Panc1 (cell line): Measurements from ENCODE around the gene HMGCLL1. TPM values are rescaled to one million over a fixed set of nuclear protein-coding genes. Genes with fewer than 3 reads are reported as not detected.

Experiments
- ATAC-seq: fragments of 200-7000 bp; cut with Tn5 transposase; 2 replicates; pipeline ENCODE4 v1.9.1; 2020; ENCODE audit warnings: mild to moderate bottlenecking, moderate library complexity
- BruUV-seq: library from RNA; stranded (reverse); fragments of 400-500 nt; replicated peaks from 2 replicates; lab custom pipeline; 2021; lab: Mats Ljungman, UMichigan
- CTCF ChIA-PET: fragments of 300-600 bp; sonication (Branson Sonifier 250); formaldehyde crosslinking; loops from one replicate; lab custom pipeline; 2022; ENCODE audit warnings: antibody characterized with exemption; lab: Charles Lee
- POLR2A ChIA-PET: fragments of 300-600 bp; sonication (Branson Sonifier 250); formaldehyde crosslinking; loops from one replicate; lab custom pipeline; 2022; ENCODE audit warnings: antibody characterized with exemption; lab: Charles Lee
- DNase-seq: peaks from one replicate; pipeline ENCODE4 v3.0.0-alpha.2; 2010; ENCODE audit warnings: low read depth, low spot score
- H3K27ac ChIP-seq: 2 replicates; pipeline ENCODE4 v1.5.1; 2011; ENCODE audit warnings: mild to moderate bottlenecking, low read length, inconsistent platforms
- H3K27me3 ChIP-seq: fragments of 200-500 bp; sonication (Bioruptor generic); 2 replicates; pipeline ENCODE4 v1.6.0; 2014; ENCODE audit warnings: low read length, inconsistent platforms; ENCODE audit not compliant: control insufficient read depth, insufficient read depth
- H3K36me3 ChIP-seq: fragments of 200-500 bp; sonication (Bioruptor generic); 2 replicates; pipeline ENCODE4 v1.5.1; 2014; ENCODE audit warnings: inconsistent platforms, mild to moderate bottlenecking, low read length, moderate library complexity; ENCODE audit not compliant: control insufficient read depth, insufficient read depth
- H3K4me1 ChIP-seq: 2 replicates; pipeline ENCODE4 v1.5.1; 2011; ENCODE audit warnings: inconsistent platforms, mild to moderate bottlenecking, low read length, moderate library complexity; ENCODE audit not compliant: control insufficient read depth, insufficient read depth
- H3K4me3 ChIP-seq, 2 experiments: 2 replicates each; pipeline ENCODE4 v1.5.1; 2011 to 2012; ENCODE audit warnings: low read depth in 2 of 2, low read length in 2 of 2, mild to moderate bottlenecking in 2 of 2, inconsistent platforms in 1 of 2, moderate library complexity in 1 of 2
- H3K9me3 ChIP-seq: fragments of 200-500 bp; sonication (Bioruptor generic); 2 replicates; pipeline ENCODE4 v1.5.1; 2014; ENCODE audit warnings: low read depth, mild to moderate bottlenecking, inconsistent platforms, low read length, moderate library complexity; ENCODE audit not compliant: control insufficient read depth, insufficient read depth
- POLR2AphosphoS5 ChIP-seq: IDR thresholded peaks from 2 replicates; pipeline ENCODE4 v1.6.1; 2012; ENCODE audit warnings: mild to moderate bottlenecking, low read depth, low read length, moderate library complexity
- SIN3A ChIP-seq: IDR thresholded peaks from 2 replicates; pipeline ENCODE4 v1.6.1; 2012; ENCODE audit warnings: low read depth, mild to moderate bottlenecking, low read length, moderate library complexity, borderline replicate concordance; ENCODE audit not compliant: insufficient read depth
- TCF7L2 ChIP-seq: IDR thresholded peaks from 2 replicates; pipeline ENCODE4 v1.6.1; 2011; ENCODE audit warnings: mild to moderate bottlenecking, low read depth, low read length, inconsistent platforms
- in situ Hi-C: cut with HindIII; loops from 2 replicates; pipeline ENCODE4 v1.10.0; 2016; ENCODE audit warnings: low sequenced_read_pairs, low pct_unique_long_range_greater_than_20kb
- intact Hi-C: fragments of 100-400 bp; cut with micrococcal nuclease; formaldehyde crosslinking; loops from one replicate; pipeline ENCODE4 v1.10.0; 2022; ENCODE audit not compliant: unreplicated experiment
- total RNA-seq: library from RNA; stranded (reverse); gene quantifications from one replicate; pipeline ENCODE4 v1.2.1, GENCODE V29; 2021; ENCODE audit not compliant: unreplicated experiment
- TF ChIP-seq, protein P1 (sequence below), 2 experiments: IDR thresholded peaks; 2 replicates each; pipeline ENCODE4 v1.6.1; 2011 to 2012; ENCODE audit warnings: low read depth in 2 of 2, control low read depth in 1 of 2, low read length in 1 of 2, mild to moderate bottlenecking in 1 of 2, moderate library complexity in 1 of 2; ENCODE audit not compliant: insufficient read depth in 1 of 2
- TF ChIP-seq, protein P2 (sequence below): fragments of 450-650 bp; IDR thresholded peaks from 2 replicates; pipeline ENCODE4 v1.5.1; 2017; ENCODE audit warnings: mild to moderate bottlenecking

HMGCLL1 gene
- total RNA-seq, 1 experiment from 2014 or later = not detected

DNA sequence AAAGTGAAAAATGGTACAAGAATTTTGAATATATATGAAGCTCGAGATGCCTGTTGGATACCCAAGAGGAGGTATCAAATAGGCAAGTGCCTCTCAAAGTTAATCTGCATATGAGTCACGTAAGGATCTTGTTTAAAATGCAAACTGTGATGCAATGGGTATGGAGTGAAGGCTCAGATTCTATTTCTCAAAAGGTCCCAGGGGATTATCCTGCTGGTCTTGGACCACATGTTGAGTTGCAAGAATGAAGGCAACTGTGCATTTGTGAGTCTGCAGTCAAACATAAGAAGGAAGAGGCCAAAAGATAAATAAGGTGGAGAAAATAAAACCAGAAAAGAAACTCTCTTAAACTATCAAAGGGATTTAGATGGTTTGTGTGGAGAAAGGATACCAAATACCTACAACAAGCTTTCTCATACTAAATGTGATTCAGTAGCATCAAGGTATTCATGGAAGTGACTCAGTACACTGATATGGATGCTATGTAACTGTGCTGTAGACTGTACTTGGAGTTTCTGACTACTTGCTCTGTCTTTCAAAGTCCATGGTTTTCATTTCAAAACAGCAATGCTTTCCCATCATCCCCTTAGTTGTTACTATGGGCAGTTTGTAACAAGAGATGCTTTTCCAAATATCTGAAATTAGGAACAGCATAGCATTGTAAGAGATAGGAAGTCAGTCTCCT is 145.4 kb downstream of the HMGCLL1 start:
- BruUV-seq = no TSS peak
- ATAC-seq (no peak), DNase-seq (no peak)
- no peak overlapping the region for H3K4me3 ChIP-seq
- no peak overlapping the region for H3K27ac ChIP-seq
- in situ Hi-C loops (no loop called here), intact Hi-C loops (no loop called here)
- ChIA-PET POLR2A (no interaction called here), CTCF (no interaction called here)
- H3K27me3 ChIP-seq = no peaks in the 10 kb centered on the region
- H3K4me1 ChIP-seq = no peaks in the 10 kb centered on the region
- no peaks in the 10 kb centered on the region for H3K9me3 ChIP-seq
- no peaks in the 10 kb centered on the region for H3K36me3 ChIP-seq
- TF ChIP-seq POLR2AphosphoS5 = no peak
- TF ChIP-seq, protein P1, sequence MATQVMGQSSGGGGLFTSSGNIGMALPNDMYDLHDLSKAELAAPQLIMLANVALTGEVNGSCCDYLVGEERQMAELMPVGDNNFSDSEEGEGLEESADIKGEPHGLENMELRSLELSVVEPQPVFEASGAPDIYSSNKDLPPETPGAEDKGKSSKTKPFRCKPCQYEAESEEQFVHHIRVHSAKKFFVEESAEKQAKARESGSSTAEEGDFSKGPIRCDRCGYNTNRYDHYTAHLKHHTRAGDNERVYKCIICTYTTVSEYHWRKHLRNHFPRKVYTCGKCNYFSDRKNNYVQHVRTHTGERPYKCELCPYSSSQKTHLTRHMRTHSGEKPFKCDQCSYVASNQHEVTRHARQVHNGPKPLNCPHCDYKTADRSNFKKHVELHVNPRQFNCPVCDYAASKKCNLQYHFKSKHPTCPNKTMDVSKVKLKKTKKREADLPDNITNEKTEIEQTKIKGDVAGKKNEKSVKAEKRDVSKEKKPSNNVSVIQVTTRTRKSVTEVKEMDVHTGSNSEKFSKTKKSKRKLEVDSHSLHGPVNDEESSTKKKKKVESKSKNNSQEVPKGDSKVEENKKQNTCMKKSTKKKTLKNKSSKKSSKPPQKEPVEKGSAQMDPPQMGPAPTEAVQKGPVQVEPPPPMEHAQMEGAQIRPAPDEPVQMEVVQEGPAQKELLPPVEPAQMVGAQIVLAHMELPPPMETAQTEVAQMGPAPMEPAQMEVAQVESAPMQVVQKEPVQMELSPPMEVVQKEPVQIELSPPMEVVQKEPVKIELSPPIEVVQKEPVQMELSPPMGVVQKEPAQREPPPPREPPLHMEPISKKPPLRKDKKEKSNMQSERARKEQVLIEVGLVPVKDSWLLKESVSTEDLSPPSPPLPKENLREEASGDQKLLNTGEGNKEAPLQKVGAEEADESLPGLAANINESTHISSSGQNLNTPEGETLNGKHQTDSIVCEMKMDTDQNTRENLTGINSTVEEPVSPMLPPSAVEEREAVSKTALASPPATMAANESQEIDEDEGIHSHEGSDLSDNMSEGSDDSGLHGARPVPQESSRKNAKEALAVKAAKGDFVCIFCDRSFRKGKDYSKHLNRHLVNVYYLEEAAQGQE (IDR thresholded peaks at IDR 0.05; ENCODE audit: insufficient read depth in 1 of 2, low read depth in 2 of 2, low read length in 1 of 2) = no peak
- TF ChIP-seq TCF7L2 = no peak
- no peak for TF ChIP-seq SIN3A
- TF ChIP-seq, protein P2, sequence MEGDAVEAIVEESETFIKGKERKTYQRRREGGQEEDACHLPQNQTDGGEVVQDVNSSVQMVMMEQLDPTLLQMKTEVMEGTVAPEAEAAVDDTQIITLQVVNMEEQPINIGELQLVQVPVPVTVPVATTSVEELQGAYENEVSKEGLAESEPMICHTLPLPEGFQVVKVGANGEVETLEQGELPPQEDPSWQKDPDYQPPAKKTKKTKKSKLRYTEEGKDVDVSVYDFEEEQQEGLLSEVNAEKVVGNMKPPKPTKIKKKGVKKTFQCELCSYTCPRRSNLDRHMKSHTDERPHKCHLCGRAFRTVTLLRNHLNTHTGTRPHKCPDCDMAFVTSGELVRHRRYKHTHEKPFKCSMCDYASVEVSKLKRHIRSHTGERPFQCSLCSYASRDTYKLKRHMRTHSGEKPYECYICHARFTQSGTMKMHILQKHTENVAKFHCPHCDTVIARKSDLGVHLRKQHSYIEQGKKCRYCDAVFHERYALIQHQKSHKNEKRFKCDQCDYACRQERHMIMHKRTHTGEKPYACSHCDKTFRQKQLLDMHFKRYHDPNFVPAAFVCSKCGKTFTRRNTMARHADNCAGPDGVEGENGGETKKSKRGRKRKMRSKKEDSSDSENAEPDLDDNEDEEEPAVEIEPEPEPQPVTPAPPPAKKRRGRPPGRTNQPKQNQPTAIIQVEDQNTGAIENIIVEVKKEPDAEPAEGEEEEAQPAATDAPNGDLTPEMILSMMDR = no peak

DNA sequence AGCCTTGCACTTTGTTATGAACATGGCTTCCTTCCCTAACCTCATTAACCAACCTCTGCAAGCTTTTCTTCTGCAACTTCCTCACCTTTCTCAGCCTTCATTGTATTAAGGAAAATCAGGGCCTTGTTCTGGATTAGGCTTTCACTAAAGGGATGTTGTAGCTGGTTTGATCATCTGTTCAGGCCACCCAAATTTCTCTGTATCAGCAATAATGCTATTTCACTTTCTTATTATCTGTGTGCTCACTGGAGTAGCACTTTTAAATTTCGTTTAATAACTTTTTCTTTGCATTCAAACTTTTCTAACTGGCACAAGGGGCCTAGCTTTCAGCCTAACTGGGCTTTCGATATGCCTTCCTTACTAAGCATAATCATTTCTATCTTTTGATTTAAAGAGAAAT is 155.1 kb downstream of the HMGCLL1 start:
- in situ Hi-C loops (no loop called here), intact Hi-C loops (no loop called here)
- Histone ChIP-seq H3K27ac (no peak overlapping the region), H3K9me3 (no peaks in the 10 kb centered on the region), H3K36me3 (no peaks in the 10 kb centered on the region), H3K27me3 (no peaks in the 10 kb centered on the region; the same call in 1 of the 2 replicates), H3K4me1 (no peaks in the 10 kb centered on the region), H3K4me3 (no peak overlapping the region)
- POLR2A ChIA-PET = no interaction called here
- CTCF ChIA-PET = no interaction called here
- no TSS peak for BruUV-seq
- ATAC-seq (no peak), DNase-seq (no peak)
- TF ChIP-seq, protein P1 (IDR thresholded peaks at IDR 0.05; ENCODE audit: insufficient read depth in 1 of 2, low read depth in 2 of 2, low read length in 1 of 2) = no peak
- TF ChIP-seq TCF7L2 (no peak), SIN3A (no peak), POLR2AphosphoS5 (no peak)
- TF ChIP-seq, protein P2 = no peak
